Heart right ventricle (tissue), 16 donors: ENCODE measurements around the gene PSMC3. TPM values are rescaled to one million over a fixed set of nuclear protein-coding genes. Genes with fewer than 3 reads are reported as not detected.

Experiments
- ATAC-seq, 8 donors: fragments of 200-7000 bp; cut with Tn5 transposase; one replicate each; pipeline ENCODE4 v1.9.1; 2020; ENCODE audit warnings: mild to moderate bottlenecking in 8 of 8, moderate library complexity in 8 of 8, moderate number of reproducible peaks in 1 of 8
- DNase-seq, 2 donors: peaks; one replicate each; pipeline ENCODE4 v3.0.0-alpha.2; 2020
- H3K27ac ChIP-seq, 10 donors: fragments of 200-600 bp; sonication (generic) in 2 of 10; one replicate each; pipeline versions ENCODE4 v1.5.0 to v1.8.0; 2020 to 2022; ENCODE audit warnings: mild to moderate bottlenecking in 3 of 10
- H3K27me3 ChIP-seq, 7 donors: fragments of 200-600 bp; one replicate each; pipeline ENCODE4 v1.8.0; 2021 to 2022; ENCODE audit warnings: mild to moderate bottlenecking in 2 of 7
- H3K36me3 ChIP-seq, 9 donors: fragments of 200-600 bp; sonication (generic) in 1 of 9; one replicate each; pipeline versions ENCODE4 v1.5.0 to v1.8.0; 2020 to 2022; ENCODE audit warnings: mild to moderate bottlenecking in 2 of 9
- H3K4me1 ChIP-seq, 9 donors: fragments of 200-600 bp; sonication (generic) in 1 of 9; one replicate each; pipeline versions ENCODE4 v1.5.0 to v1.8.0; 2020 to 2022; ENCODE audit warnings: mild to moderate bottlenecking in 4 of 9
- H3K4me3 ChIP-seq, 10 donors: fragments of 200-600 bp; sonication (generic) in 2 of 10; one replicate each; pipeline versions ENCODE4 v1.5.0 to v1.8.0; 2020 to 2022; ENCODE audit warnings: mild to moderate bottlenecking in 7 of 10, moderate library complexity in 2 of 10
- H3K9me3 ChIP-seq, 11 donors: fragments of 200-600 bp in 10 of 11; sonication (generic) in 2 of 11; one replicate each; pipeline versions ENCODE4 v1.5.0 to v1.8.0; 2013 to 2022; ENCODE audit warnings: mild to moderate bottlenecking in 2 of 11, control low read depth in 1 of 11, moderate library complexity in 1 of 11
- WGBS, 2 donors: extraction: QIAGEN DNeasy Blood & Tissue Kit; methylation state at CpG; one replicate each; pipeline ENCODE4 v1.1.7; 2013; ENCODE audit warnings: inconsistent platforms in 1 of 2; 5-methylcytosine and 5-hydroxymethylcytosine counted together
- intact Hi-C, 10 donors: fragments of 100-400 bp; cut with DNase I; formaldehyde crosslinking; loops; one replicate each; pipeline versions ENCODE4 v1.11.1 to v1.14.2; 2022
- polyA plus RNA-seq, 2 donors: library from polyadenylated mRNA; stranded (reverse); fragments of 200-250 nt; gene quantifications; one replicate each; pipeline ENCODE4 v1.2.3, GENCODE V29; 2013
- total RNA-seq, 10 donors: library from RNA; stranded (reverse); fragmentation: NEBNext Ultra II Directional in 3 of 10; extraction: Animal tissue kit (Norgen Biotek cat#: 25700) in 3 of 10; gene quantifications; one replicate each; pipeline versions ENCODE4 v1.2.1 to v1.2.4, GENCODE V29; 2021 to 2023
- TF ChIP-seq, protein P1 (sequence below), 9 donors: fragments of 200-600 bp; sonication (generic) in 2 of 9; IDR thresholded peaks; one replicate each; pipeline versions ENCODE4 v1.5.0 to v1.8.0; 2021 to 2022; ENCODE audit warnings: antibody characterized with exemption in 9 of 9, mild to moderate bottlenecking in 5 of 9, moderate library complexity in 1 of 9
- donor health status: Arrhythmogenic right ventricular cardiomyopathy.
- donor health status: ischemic (EF 13 %, LVEDD 7.1; RV severe dilation, severe dysfunction).
- donor health status: healthy with polysubstance abuse.
- donor health status: DM: no; HTN: yes; CAD: no.
- donor health status: DM: no; HTN: no; CAD: no.
- donor health status: ischemic (EF 25% LVEDD 6.9; RV normal size, moderate dysfunction).
- donor health status: ischemic (EF 25% LVEDD 5.7; RV mildly dilated, moderate dysfunction).
- donor health status: healthy.
- donor health status: DM: yes; HTN: yes; CAD: no.
- donor health status: Ischemic cardiomyopathy.
- donor health status: ischemic (EF 35%, LVEDD 5.7; RV mildly dilated, moderate dysfunction).
- donor health status: nonischemic (EF 11% LVEDD 7.7; RV severe dilation, severe dysfunction).
- donor health status: DM: yes; HTN: yes; CAD: no.
- donor health status: PGD.
- donor health status: ischemic (EF 29% LVEDD 5.4; RV normal size, mild dysfunction).
- donor health status: nonischemic (EF 23%, LVEDD 6.1; RV moderate dilation, normal function).

The PSMC3 gene
- total and polyA plus RNA-seq, 12 donors: 129 to 272 (median 148) TPM

DNA sequence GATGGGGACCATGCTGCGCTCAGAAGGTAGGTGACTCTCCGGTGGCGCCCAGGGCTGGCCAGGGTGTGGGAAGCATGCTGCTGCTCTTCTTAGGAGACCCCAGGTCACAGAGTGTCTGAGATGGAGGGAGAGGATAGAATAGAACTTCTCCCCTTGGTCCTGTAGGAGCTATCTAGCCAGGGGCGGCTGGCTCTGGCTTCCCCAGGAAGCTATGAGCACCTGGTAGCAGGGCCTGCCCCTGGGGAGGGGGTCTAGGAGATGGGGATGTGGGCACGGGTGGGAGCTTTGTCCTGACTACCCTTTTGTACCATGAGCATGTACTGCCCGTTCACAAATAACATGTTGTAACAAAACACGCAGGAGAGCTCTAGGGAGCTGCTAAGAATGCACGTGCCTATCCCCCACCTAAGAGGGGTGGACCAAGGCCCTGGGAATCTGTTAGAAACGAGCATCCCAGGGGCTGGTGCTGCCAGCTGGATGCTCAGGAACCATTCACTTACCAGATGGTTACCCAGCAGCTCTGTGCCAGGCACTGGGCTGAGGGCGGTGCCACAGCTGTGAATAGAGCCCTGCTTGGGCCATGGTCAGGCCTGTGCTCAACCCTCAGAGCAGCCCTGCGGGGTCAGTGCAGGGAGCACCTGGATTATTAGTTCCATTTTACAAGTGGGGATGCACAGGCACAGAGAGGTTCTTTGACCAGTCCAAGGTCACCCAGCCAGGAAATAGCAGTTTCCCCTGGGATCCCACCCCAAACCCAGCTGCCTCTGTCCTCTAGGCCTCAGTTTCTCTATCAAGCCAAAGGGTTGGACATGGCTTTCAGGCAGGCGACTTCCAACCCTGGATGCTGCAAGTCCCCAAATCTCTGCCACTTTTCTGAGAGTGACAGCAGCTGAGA is 15.6 kb downstream of the PSMC3 start:
- intact Hi-C loops: loop anchor here in 1 of 10 donors (5.0 kb wide), 1 partner anchor 38 kb away; no protein-coding TSS in a partner anchor
- peak overlapping the region in 4 of 10 donors; percentile 74 to 86 (median 82) for H3K4me3 ChIP-seq
- H3K4me1 ChIP-seq: peaks cover 13 to 68% (median 51%) of the 10 kb centered on the region in 9 donors
- no peak for ATAC-seq
- WGBS, 2 donors: 80 to 83% methylated on average over 12 of the region's 12 CpGs
- no peaks in the 10 kb centered on the region for H3K9me3 ChIP-seq
- H3K27me3 ChIP-seq: no peaks in the 10 kb centered on the region
- DNase-seq: no peak
- TF ChIP-seq, protein P1, sequence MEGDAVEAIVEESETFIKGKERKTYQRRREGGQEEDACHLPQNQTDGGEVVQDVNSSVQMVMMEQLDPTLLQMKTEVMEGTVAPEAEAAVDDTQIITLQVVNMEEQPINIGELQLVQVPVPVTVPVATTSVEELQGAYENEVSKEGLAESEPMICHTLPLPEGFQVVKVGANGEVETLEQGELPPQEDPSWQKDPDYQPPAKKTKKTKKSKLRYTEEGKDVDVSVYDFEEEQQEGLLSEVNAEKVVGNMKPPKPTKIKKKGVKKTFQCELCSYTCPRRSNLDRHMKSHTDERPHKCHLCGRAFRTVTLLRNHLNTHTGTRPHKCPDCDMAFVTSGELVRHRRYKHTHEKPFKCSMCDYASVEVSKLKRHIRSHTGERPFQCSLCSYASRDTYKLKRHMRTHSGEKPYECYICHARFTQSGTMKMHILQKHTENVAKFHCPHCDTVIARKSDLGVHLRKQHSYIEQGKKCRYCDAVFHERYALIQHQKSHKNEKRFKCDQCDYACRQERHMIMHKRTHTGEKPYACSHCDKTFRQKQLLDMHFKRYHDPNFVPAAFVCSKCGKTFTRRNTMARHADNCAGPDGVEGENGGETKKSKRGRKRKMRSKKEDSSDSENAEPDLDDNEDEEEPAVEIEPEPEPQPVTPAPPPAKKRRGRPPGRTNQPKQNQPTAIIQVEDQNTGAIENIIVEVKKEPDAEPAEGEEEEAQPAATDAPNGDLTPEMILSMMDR (IDR thresholded peaks at IDR 0.05): no peak
- H3K27ac ChIP-seq: peak overlapping the region in 6 of 10 donors; percentile 92 to 98 (median 96)
- H3K36me3 ChIP-seq: peaks cover 0 to 55% (median 26%) of the 10 kb centered on the region in 9 donors

- TF ChIP-seq, protein P1 (IDR thresholded peaks at IDR 0.05): no peak
- intact Hi-C loops: loop anchor here in 6 of 10 donors (2.0 to 5.0 kb wide), 4 partner anchors 17 to 232 kb away; partner anchors contain the start of genes PSMC3 (in 2 of the 6) and ARFGAP2 (in 1 of the 6)
- 64 to 70% methylated on average over 31 of the region's 31 CpGs for WGBS, 2 donors
- Histone ChIP-seq H3K9me3 (no peaks in the 10 kb centered on the region), H3K4me3 (peak overlapping the region; percentile 59 to 86 (median 77)), H3K27ac (peak overlapping the region in 9 of 10 donors; percentile 91 to 98 (median 94)), H3K36me3 (peaks cover 0 to 46% (median 17%) of the 10 kb centered on the region in 9 donors), H3K4me1 (peaks cover 11 to 59% (median 42%) of the 10 kb centered on the region in 9 donors), H3K27me3 (no peaks in the 10 kb centered on the region)
- peak in 2 of 8 donors; percentile 3 for ATAC-seq
- no peak for DNase-seq
Observed at GRCh38 chr11:47409440-47410369, 16.5 kb downstream of the PSMC3 start.

- H3K4me1 ChIP-seq: peaks cover 11 to 50% (median 36%) of the 10 kb centered on the region in 9 donors
- 3 to 4% methylated on average over 33 to 49 of the region's 50 CpGs for WGBS, 2 donors
Observed at GRCh38 chr11:47408598-47409439, 17.4 kb downstream of the PSMC3 start.

More at GRCh38 chr11:47408598-47409439, 17.4 kb downstream of the PSMC3 start:
- Histone ChIP-seq H3K27me3 (no peaks in the 10 kb centered on the region), H3K9me3 (no peaks in the 10 kb centered on the region), H3K36me3 (peaks cover 0 to 37% (median 10%) of the 10 kb centered on the region in 9 donors), H3K27ac (peak overlapping the region; percentile 74 to 98 (median 94)), H3K4me3 (peak overlapping the region; percentile 59 to 86 (median 77))
- peak in 7 of 8 donors; percentile 0 to 14 (median 7) for ATAC-seq
- DNase-seq: peak; percentile 43 to 54
- TF ChIP-seq, protein P1 (IDR thresholded peaks at IDR 0.05): no peak
- intact Hi-C loops: loop anchor here in 7 of 10 donors (1.0 to 5.0 kb wide), 6 partner anchors 17 to 232 kb away; partner anchors contain the start of genes PSMC3 (in 3 of the 7) and ARFGAP2 (in 1 of the 7)
